Measurements from ENCODE around the gene USP9X. TPM values are rescaled to one million over a fixed set of nuclear protein-coding genes. Genes with fewer than 3 reads are reported as not detected.
"Not testable (repeated sequence)": the region's sequence is repeated elsewhere in the genome, so short reads cannot be mapped to it uniquely, and the experiment has no call there.

Gene USP9X
- total RNA-seq, 4 donors from 2014 or later, result 90.3 to 120 (median 110) TPM

DNA sequence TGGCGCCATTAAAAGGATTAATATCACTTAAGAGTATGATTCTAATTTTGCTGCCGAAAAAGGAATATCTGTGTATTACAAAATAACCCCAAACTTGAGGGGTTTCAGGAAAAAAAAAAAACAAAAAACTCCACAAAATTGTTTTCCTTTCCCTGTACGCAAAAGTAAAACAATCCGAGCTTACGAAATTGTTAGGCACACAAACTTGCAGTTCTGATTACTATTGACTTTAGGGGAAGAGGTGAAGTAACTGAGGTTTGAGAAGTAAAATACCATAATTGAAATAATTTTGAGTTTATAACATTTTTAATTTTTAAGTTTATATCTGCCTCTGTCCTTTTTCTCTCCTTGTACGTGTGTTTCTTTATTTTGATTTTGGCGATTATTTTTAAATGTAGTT is 64.8 kb downstream of the USP9X start:
- DNase-seq (no peak), ATAC-seq (no peak)
- intact Hi-C loops (cut with DNase I; ENCODE audit: low total_unique reads), result no loop called here
- Histone ChIP-seq H3K4me3 (no peak overlapping the region), H3K27me3 (no peaks in the 10 kb centered on the region), H3K27ac (no peak overlapping the region), H3K9me3 (no peaks in the 10 kb centered on the region), H3K4me1 (no peaks in the 10 kb centered on the region), H3K36me3 (peaks cover 0 to 65% of the 10 kb centered on the region in 2 donors)
- TF ChIP-seq POLR2A (IDR thresholded peaks at IDR 0.05), result no peak
- in situ Hi-C loops (cut with MboI; ENCODE audit: low sequenced_read_pairs in 4 of 4), result no loop called here

DNA sequence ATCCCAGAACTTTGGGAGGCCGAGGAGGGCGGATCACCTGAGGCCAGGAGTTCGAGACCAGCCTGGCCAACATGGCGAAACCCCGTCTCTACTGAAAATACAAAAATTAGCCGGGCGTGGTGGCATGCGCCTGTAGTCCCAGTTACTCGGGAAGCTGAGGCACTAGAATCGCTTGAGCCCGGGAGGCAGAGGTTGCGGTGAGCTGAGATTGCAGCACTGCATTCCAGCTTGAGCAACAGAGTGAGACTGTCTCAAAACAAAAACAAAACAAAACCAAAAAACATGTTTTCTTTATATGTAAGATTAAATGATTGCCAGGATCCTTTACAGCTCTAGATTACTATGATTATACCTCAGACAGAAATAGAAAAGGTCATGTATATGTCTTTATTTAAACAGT is 66.5 kb downstream of the USP9X start:
- H3K4me1 ChIP-seq; H3K27ac ChIP-seq; H3K9me3 ChIP-seq; intact Hi-C loops (cut with DNase I; ENCODE audit: low total_unique reads); ATAC-seq; DNase-seq; H3K27me3 ChIP-seq; in situ Hi-C loops (cut with MboI; ENCODE audit: low sequenced_read_pairs in 4 of 4); H3K4me3 ChIP-seq: not testable (repeated sequence)
- H3K36me3 ChIP-seq, result peaks cover 0 to 70% of the 10 kb centered on the region in 2 donors

- H3K4me3 ChIP-seq, result no peak overlapping the region
- TF ChIP-seq POLR2A (IDR thresholded peaks at IDR 0.05), result no peak
- no peak for TF ChIP-seq CTCF (IDR thresholded peaks at IDR 0.05 in 4 of 5, conservative IDR thresholded peaks at IDR 0.05 in 1 of 5)
- H3K36me3 ChIP-seq, result peaks cover 0 to 70% of the 10 kb centered on the region in 2 donors
- DNase-seq, result no peak
- no peaks in the 10 kb centered on the region for H3K4me1 ChIP-seq
- intact Hi-C loops (cut with DNase I; ENCODE audit: low total_unique reads), result no loop called here
- ATAC-seq, result no peak
- in situ Hi-C loops (cut with MboI; ENCODE audit: low sequenced_read_pairs in 4 of 4), result no loop called here
- no peaks in the 10 kb centered on the region for H3K27me3 ChIP-seq
- no peaks in the 10 kb centered on the region for H3K9me3 ChIP-seq
- no peak overlapping the region for H3K27ac ChIP-seq
These were observed 67.0 kb downstream of the USP9X start for GRCh38 chrX:41152221-41152620.

GRCh38 chrX:41153448-41153847 is 68.2 kb downstream of the USP9X start:
- H3K27me3 ChIP-seq, result no peaks in the 10 kb centered on the region
- H3K36me3 ChIP-seq, result peaks cover 0 to 59% of the 10 kb centered on the region in 2 donors
- in situ Hi-C loops (cut with MboI; ENCODE audit: low sequenced_read_pairs in 4 of 4) (no loop called here), intact Hi-C loops (cut with DNase I; ENCODE audit: low total_unique reads) (no loop called here)
- no peaks in the 10 kb centered on the region for H3K9me3 ChIP-seq
- H3K27ac ChIP-seq, result no peak overlapping the region
- no peak for TF ChIP-seq CTCF (IDR thresholded peaks at IDR 0.05 in 4 of 5, conservative IDR thresholded peaks at IDR 0.05 in 1 of 5)
- TF ChIP-seq POLR2A (IDR thresholded peaks at IDR 0.05), result no peak
- no peaks in the 10 kb centered on the region for H3K4me1 ChIP-seq
- no peak overlapping the region for H3K4me3 ChIP-seq
- no peak for ATAC-seq
- DNase-seq, result no peak

DNA sequence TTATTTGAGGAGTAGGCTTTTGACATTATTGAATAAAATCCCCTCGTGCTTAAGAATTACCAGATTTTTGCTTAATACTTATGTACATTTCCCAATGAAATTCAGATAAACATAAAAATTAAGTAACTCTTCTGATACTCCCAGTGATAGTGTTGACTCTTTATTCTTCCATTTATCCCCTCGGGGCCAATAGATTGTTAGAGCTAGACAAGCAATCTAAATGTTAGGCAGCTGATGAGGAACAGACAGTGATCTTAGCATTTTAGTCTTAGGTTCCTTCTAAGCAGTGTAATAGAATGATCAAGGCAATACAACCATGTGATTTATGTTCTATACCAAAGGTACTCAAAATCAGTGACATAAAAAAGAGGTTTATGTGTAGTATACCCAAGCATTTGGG is 68.7 kb downstream of the USP9X start:
- H3K36me3 ChIP-seq, result peaks cover 0 to 54% of the 10 kb centered on the region in 2 donors
- ATAC-seq (no peak), DNase-seq (no peak)
- intact Hi-C loops (cut with DNase I; ENCODE audit: low total_unique reads), result no loop called here
- in situ Hi-C loops (cut with MboI; ENCODE audit: low sequenced_read_pairs in 4 of 4), result no loop called here
- TF ChIP-seq POLR2A (IDR thresholded peaks at IDR 0.05) (no peak), CTCF (IDR thresholded peaks at IDR 0.05 in 4 of 5, conservative IDR thresholded peaks at IDR 0.05 in 1 of 5) (no peak)
- no peak overlapping the region for H3K4me3 ChIP-seq
- no peaks in the 10 kb centered on the region for H3K9me3 ChIP-seq
- H3K27ac ChIP-seq, result no peak overlapping the region
- H3K27me3 ChIP-seq, result no peaks in the 10 kb centered on the region
- H3K4me1 ChIP-seq, result no peaks in the 10 kb centered on the region

GRCh38 chrX:41164449-41164848 is 79.2 kb downstream of the USP9X start:
- Histone ChIP-seq H3K36me3 (peaks cover 0 to 32% of the 10 kb centered on the region in 2 donors), H3K9me3 (no peaks in the 10 kb centered on the region), H3K4me1 (peaks cover 0 to 2% of the 10 kb centered on the region in 2 donors), H3K4me3 (no peak overlapping the region), H3K27me3 (no peaks in the 10 kb centered on the region), H3K27ac (peak overlapping the region in 3 of 4 donors; percentile 2 to 20 (median 13))
- no peak for TF ChIP-seq CTCF (IDR thresholded peaks at IDR 0.05 in 4 of 5, conservative IDR thresholded peaks at IDR 0.05 in 1 of 5)
- TF ChIP-seq POLR2A (IDR thresholded peaks at IDR 0.05), result no peak
- ATAC-seq (peak in 1 of 2 donors; percentile 60), DNase-seq (peak in 1 of 2 donors; percentile 14)
- intact Hi-C loops (cut with DNase I; ENCODE audit: low total_unique reads) (no loop called here), in situ Hi-C loops (cut with MboI; ENCODE audit: low sequenced_read_pairs in 4 of 4) (no loop called here)

Measured in gastrocnemius medialis (tissue), 4 donors.